GM18870 (cell line): ENCODE results near the gene GPC5.
A peak's percentile ranks its signal among the peaks of the same experiment; 100 is the strongest.

Experiments used
- ATAC-seq: cut with Tn5 transposase; IDR thresholded peaks from one replicate; pipeline ENCODE4 v1.9.1; 2021; ENCODE audit warnings: moderate library complexity; ENCODE audit not compliant: unreplicated experiment

GPC5 gene

DNA sequence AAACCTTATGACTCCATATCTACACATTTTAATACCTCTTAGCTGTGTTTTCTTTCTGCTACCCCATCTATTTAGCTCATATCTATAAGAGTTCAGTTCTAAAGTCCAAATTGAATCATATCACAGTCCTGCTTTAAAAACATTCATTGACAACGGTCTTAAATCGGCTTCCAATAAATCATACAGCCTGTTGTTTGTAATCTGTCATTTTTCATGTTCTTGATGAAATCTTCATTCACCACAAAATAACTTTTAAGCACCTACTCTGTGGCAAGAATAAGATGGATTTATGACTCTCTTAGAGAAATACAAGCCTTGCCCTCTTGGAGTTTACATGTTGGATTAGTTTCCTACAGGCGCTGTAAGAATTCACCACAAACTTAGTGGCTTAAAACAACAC is 1377.2 kb downstream of the GPC5 start:
- ATAC-seq: no peak

DNA sequence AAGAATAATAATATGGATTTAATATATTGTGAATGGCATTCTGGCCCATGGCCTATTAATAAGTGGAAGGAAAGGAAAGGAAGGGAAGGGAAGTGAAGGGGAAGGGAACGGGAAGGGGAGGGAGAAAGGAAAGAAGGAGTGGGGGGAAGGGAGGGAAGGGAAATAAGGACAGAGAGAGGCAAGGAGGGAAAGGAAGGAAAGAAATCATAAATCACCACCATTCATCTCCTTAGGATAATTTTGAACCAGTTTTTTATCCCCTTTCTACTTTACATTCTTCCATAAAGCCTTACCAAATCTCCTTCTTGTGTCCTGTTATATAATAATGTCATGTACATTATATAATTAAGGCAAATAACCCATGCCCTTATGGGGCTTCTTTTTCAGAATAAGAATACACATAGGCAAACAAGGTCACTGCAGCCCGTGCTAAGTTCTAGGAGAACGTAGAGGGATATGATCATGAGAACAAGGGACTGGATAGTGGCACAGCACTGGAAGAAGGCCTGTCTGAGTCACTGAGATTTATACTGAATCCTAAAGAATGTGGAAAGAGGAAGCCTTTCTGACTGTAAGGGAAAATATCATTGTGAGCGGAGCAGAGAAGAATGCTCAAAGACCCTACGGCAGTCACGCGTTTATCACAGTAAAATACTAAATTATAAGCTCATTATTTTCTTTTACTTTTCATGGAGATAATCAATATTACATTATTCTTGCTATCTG is 1383.7 kb downstream of the GPC5 start:
- ATAC-seq: no peak

DNA sequence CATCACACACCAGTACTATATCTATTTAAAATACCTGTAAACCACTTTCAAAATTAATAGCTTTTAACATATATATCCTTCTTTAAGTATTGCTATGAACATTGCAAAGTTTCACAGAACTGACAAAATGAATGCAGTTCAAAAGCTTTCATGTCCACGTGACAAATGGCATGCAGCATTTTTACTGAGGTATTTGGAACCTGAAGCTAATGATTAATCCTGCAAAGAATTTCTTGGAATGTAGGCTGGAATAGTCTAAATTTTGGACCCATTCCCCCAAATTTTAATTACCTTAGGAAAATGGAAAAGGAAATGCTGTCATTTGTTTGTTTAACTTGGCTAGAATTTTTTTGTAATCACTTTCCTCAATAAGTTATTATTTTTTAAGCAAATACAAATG is 1404.4 kb downstream of the GPC5 start:
- no peak for ATAC-seq

DNA sequence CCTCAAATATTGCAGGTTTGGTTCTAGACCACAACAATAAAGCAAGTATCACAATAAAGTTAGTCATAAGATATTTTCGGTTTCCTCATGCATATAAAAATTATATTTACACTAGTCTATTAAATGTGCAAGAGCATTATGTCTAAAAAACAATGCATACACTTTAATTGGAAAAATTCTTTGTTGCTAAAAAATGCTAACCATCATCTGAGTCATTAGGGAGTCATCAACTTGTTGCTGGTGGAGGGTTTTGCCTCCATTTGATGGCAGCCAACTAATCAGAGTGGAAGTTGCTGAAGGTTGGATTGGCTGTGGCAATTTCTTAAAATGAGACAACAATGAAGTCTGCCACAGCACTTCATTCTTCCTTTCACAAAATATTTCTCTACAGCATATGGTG is 1405.9 kb downstream of the GPC5 start:
- no peak for ATAC-seq

- no peak for ATAC-seq
Measured at GRCh38 chr13:92804926-92805325, 1406.5 kb downstream of the GPC5 start.

DNA sequence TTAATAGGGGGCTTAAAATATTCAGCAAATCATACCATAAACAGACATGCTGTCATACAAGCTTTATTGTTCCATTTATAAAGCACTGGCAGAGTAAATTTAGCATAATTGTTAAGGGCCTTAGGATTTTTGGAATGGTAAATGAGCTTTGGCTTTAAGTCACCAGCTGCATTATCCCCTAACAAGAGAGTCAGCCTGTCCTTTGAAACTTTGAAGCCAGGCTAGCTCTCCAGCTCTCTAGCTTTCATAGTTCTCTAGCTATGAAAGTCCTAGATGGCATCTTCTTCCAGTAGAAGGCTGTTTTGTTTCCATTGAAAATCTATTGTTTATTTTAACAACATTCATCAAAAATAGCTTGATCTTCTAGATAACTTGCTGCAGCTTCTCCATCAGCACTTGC is 1407.3 kb downstream of the GPC5 start:
- ATAC-seq: no peak

GRCh38 chr13:92806215-92806614 is 1407.8 kb downstream of the GPC5 start:
- no peak for ATAC-seq

- ATAC-seq: no peak
Measured at GRCh38 chr13:92807353-92807752, 1408.9 kb downstream of the GPC5 start.

GRCh38 chr13:92807966-92808365 is 1409.5 kb downstream of the GPC5 start:
- ATAC-seq: no peak

GRCh38 chr13:92821324-92821723 is 1422.9 kb downstream of the GPC5 start:
- ATAC-seq: no peak

DNA sequence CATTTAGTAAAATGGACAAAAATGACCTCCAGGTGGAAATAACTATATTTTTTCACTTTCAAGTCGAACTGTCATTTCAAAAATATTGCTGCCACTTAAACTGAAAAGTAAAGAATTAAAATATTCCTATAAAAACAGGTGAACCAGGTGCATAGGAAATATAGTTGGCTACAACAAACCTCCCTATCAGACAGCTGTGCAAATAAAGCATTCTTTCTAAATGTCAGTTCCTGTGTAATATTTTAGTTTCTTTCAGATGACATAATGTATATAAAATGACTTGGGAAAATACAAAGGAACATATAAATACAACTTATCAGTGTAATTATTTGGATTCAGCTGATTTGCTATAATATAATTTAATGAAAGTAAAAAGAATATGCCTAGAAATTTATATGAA is 1424.6 kb downstream of the GPC5 start:
- ATAC-seq: no peak

GRCh38 chr13:92825938-92826596 is 1427.6 kb downstream of the GPC5 start:
- ATAC-seq: no peak

DNA sequence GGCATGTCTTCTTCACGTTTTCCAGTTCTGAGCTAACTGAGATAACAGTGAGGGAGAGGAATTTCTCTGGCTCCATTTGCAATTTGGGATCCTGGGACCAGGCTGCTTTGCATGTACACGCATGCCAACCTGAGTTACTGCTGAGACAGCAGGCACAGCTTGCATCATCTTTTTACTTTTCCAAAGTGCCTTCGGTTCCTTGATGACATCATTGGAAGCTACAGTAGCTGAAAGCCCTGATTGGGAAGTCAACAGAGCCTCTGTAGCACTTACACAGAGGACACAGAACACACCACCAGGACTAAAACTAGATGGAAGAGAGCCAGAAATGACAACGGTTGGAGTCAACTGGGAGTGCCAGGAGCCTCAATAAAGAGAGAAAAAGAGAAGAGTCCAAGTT is 1429.1 kb downstream of the GPC5 start:
- ATAC-seq: no peak

DNA sequence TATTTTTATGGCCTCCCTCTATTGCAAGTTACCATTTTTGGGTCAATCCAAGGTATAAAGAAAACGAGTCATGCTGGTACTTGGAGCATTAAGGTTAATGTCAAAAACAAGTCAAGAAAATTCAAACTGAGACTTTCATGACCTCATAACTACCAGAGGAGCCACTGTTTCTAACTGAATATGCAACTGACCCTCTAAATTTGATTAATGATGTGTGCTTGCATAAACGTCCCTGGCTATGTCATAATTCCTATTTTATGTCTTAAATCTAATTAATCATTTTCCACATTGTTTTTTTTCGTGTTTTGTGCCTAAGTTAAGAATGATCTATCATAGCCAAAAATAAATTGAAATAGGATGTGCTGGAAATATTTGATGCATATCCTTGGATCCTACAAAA is 1431.5 kb downstream of the GPC5 start:
- no peak for ATAC-seq

DNA sequence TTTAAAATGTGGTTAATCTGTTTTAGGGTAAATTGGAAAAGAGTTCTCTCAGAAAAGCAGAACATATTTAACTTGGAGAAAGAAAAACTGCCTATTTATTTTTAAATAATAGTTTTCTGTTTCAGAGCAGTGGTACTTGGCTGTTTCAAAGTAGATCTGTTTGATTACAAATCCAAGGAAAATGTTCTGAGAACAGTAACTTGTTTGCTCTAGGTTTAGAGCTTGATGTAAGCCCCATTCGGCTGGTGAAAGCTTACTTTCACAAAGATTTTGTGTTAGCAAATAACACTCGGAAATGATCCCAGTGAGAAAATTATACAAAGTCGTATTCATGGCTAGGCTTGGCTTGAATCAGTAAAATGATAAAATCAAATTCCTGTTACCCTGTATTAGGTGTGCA is 1432.4 kb downstream of the GPC5 start:
- no peak for ATAC-seq

DNA sequence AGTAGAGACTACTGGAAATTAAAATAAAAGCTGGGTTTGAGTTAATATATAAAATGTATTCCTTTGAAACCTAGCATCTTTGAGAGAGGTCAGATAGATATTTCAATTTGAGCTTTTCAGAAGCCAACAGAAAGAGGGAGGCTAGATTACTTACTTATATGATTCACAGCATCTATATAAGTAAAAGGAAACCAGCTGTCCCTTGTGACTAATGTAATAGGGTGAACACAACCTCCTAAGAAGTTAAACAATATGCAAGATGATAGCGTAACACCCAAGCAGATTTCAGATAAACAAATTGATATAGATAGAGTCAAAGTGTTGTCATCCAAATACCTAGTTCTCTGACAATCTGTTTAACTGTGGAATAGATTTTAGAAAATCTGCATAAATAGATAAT is 1434.7 kb downstream of the GPC5 start:
- ATAC-seq: no peak

DNA sequence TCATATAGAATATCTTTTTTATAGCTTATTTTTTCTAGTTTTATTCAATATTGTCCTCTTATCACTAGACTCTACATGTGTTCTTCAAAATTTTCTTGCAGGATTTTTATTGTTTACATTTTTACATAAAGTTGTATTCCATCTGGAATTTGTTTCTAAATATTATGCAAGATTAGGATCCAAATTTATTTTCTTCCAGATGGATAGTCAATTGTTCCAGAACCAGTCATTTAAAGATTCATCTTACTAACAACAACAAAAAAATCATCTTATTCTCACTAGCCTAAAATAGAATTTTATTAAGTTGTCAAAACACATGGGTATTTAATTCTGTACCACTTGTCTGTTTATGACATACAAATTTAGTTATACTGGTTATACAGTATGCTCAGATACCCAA is 1437.8 kb downstream of the GPC5 start:
- ATAC-seq: no peak

- ATAC-seq: peak; percentile 69
Measured at GRCh38 chr13:92838786-92839185, 1440.4 kb downstream of the GPC5 start.

GRCh38 chr13:92842145-92842544 is 1443.7 kb downstream of the GPC5 start:
- no peak for ATAC-seq

DNA sequence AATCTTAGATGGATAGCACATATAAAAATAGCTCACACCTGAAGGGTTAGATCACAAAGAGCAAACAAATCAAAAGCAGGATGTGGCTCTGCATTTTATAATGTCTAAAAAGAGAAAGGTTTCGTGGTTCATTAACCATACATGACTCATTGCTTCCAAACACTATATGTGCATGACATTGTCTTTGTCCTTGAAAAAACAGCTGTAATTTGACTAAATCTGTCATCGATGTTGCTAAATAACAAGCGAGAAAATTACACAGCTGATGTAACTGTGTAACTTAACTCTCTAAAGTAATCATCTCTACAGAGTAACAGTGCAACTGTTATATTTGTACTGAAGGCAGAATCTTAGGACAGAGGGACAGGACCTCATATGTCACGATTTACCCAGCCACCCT is 1445.1 kb downstream of the GPC5 start:
- ATAC-seq: no peak

GRCh38 chr13:92849381-92849780 is 1451.0 kb downstream of the GPC5 start:
- no peak for ATAC-seq

DNA sequence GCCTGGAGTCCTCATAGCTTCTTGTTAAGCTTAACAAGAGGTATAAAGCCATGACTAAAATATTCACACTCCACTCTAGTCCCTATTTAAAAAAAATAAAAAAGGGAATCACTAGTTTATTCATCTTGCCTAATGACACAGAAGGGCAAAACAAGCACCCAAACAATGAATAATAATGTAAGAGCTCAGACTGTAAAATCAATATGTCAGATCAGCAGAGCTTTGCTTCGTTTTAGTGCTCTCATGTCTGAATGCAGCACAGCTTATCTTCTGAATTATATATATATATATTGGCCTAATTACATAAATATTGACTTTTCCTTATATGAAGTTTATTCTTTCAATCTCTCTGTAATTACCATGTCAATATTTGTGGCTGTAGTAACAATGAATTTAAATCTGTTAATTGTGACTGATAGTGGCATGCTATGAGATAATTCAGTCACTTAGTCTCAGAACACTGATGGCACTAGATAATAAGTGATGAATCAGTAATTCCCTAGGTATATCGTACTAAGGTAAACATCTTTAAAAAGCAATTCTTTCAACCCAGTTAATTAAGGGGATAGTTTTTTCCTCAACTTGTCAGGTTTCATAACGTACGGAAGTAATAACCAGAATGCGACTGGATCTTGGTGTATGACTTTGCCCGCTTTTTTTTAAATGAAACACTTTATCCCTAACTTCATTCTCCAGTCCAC is 1466.3 kb downstream of the GPC5 start:
- ATAC-seq: no peak
